WTC11 (cell line): ENCODE results near the gene DNLZ. TPM values are rescaled to one million over a fixed set of nuclear protein-coding genes. Genes with fewer than 3 reads are reported as not detected.

Experiments used
- ATAC-seq: fragments of 200-7000 bp; cut with Tn5 transposase; 2 replicates; pipeline ENCODE4 v1.10.0; 2021; ENCODE audit warnings: mild to moderate bottlenecking, moderate library complexity
- CTCF ChIA-PET: fragments of 300-600 bp; sonication (Branson Sonifier 250); formaldehyde crosslinking; loops from one replicate; lab custom pipeline; 2021; ENCODE audit warnings: antibody characterized with exemption; lab: Charles Lee
- POLR2A ChIA-PET: fragments of 350-600 bp; sonication (Branson Sonifier 250); formaldehyde crosslinking; loops from one replicate; lab custom pipeline; 2021; ENCODE audit warnings: antibody characterized with exemption; lab: Charles Lee
- DNase-seq: peaks from one replicate; pipeline ENCODE4 v3.0.0; 2021; ENCODE audit warnings: low spot score
- H3K27ac Mint-ChIP-seq: 2 replicates; pipeline ENCODE4 v1.8.0; 2021; ENCODE audit warnings: mixed read lengths
- H3K27me3 Mint-ChIP-seq: 2 replicates; pipeline ENCODE4 v1.8.0; 2021; ENCODE audit warnings: low read depth, mild to moderate bottlenecking, moderate library complexity, mixed read lengths
- H3K36me3 Mint-ChIP-seq: 2 replicates; pipeline ENCODE4 v1.8.0; 2021; ENCODE audit warnings: mixed read lengths
- H3K4me1 Mint-ChIP-seq: 2 replicates; pipeline ENCODE4 v1.8.0; 2022; ENCODE audit warnings: mixed read lengths
- H3K4me3 Mint-ChIP-seq: 2 replicates; pipeline ENCODE4 v1.8.0; 2021; ENCODE audit warnings: mild to moderate bottlenecking, moderate library complexity, mixed read lengths
- H3K9me3 Mint-ChIP-seq: 2 replicates; pipeline ENCODE4 v1.8.0; 2021; ENCODE audit warnings: mixed read lengths
- ATF1 ChIP-seq: sonication (generic); formaldehyde crosslinking; IDR thresholded peaks from 2 replicates; pipeline ENCODE4 v1.8.1; 2023; ENCODE audit warnings: mild to moderate bottlenecking, moderate library complexity, missing genetic modification reagents
- CBFB ChIP-seq: sonication (generic); formaldehyde crosslinking; IDR thresholded peaks from 2 replicates; pipeline ENCODE4 v1.8.1; 2022; ENCODE audit warnings: mild to moderate bottlenecking, low read depth, missing genetic modification reagents
- CDX4 ChIP-seq: fragments of 250-450 bp; sonication (Bioruptor Pico); IDR thresholded peaks from 2 replicates; pipeline ENCODE4 v1.9.0; 2021; ENCODE audit warnings: moderate library complexity, mild to moderate bottlenecking, inconsistent platforms, borderline replicate concordance
- EMX1 ChIP-seq: fragments of 250-450 bp; sonication (Bioruptor Pico); IDR thresholded peaks from 2 replicates; pipeline ENCODE4 v1.8.0; 2021; ENCODE audit warnings: mild to moderate bottlenecking
- ETV6 ChIP-seq: sonication (generic); formaldehyde crosslinking; IDR thresholded peaks from 2 replicates; pipeline ENCODE4 v1.8.1; 2022; ENCODE audit warnings: mild to moderate bottlenecking, missing genetic modification reagents
- IRF1 ChIP-seq: sonication (generic); formaldehyde crosslinking; IDR thresholded peaks from 2 replicates; pipeline ENCODE4 v1.8.0; 2023; ENCODE audit warnings: missing genetic modification reagents
- JUN ChIP-seq: sonication (generic); formaldehyde crosslinking; IDR thresholded peaks from 2 replicates; pipeline ENCODE4 v1.8.0; 2023; ENCODE audit warnings: mild to moderate bottlenecking, missing genetic modification reagents
- MXD4 ChIP-seq: fragments of 250-450 bp; sonication (Bioruptor Pico); IDR thresholded peaks from 2 replicates; pipeline ENCODE4 v1.8.0; 2021; ENCODE audit warnings: mild to moderate bottlenecking, moderate library complexity, borderline replicate concordance
- NR1H2 ChIP-seq: sonication (generic); formaldehyde crosslinking; IDR thresholded peaks from 2 replicates; pipeline ENCODE4 v1.9.0; 2021; ENCODE audit warnings: mild to moderate bottlenecking, moderate library complexity, missing genetic modification reagents
- SMAD3 ChIP-seq: sonication (generic); formaldehyde crosslinking; IDR thresholded peaks from 2 replicates; pipeline ENCODE4 v1.8.0; 2022; ENCODE audit warnings: missing genetic modification reagents, mild to moderate bottlenecking, borderline replicate concordance
- USF1 ChIP-seq: sonication (generic); formaldehyde crosslinking; IDR thresholded peaks from 2 replicates; pipeline ENCODE4 v1.8.0; 2022; ENCODE audit warnings: mild to moderate bottlenecking, missing genetic modification reagents
- ZBTB43 ChIP-seq: sonication (generic); formaldehyde crosslinking; IDR thresholded peaks from 2 replicates; pipeline ENCODE4 v1.8.1; 2023; ENCODE audit warnings: mild to moderate bottlenecking, missing genetic modification reagents
- ZNF317 ChIP-seq: sonication (generic); formaldehyde crosslinking; IDR thresholded peaks from 2 replicates; pipeline ENCODE4 v1.8.1; 2023; ENCODE audit warnings: low read depth, mild to moderate bottlenecking, moderate library complexity, missing genetic modification reagents, borderline replicate concordance
- ZNF396 ChIP-seq: fragments of 250-450 bp; sonication (Bioruptor Pico); IDR thresholded peaks from 2 replicates; pipeline ENCODE4 v1.8.0; 2021; ENCODE audit warnings: mild to moderate bottlenecking, moderate library complexity, borderline replicate concordance
- ZNF416 ChIP-seq: fragments of 250-450 bp; sonication (Bioruptor Pico); IDR thresholded peaks from 2 replicates; pipeline ENCODE4 v1.9.0; 2021; ENCODE audit warnings: mild to moderate bottlenecking, inconsistent platforms
- ZNF425 ChIP-seq: fragments of 250-450 bp; sonication (Bioruptor Pico); conservative IDR thresholded peaks from 2 replicates; pipeline ENCODE4 v1.9.0; 2021; ENCODE audit warnings: mild to moderate bottlenecking
- ZSCAN18 ChIP-seq: fragments of 250-450 bp; sonication (Bioruptor Pico); IDR thresholded peaks from 2 replicates; pipeline ENCODE4 v2.1.2; 2022; ENCODE audit warnings: mild to moderate bottlenecking, moderate library complexity
- total RNA-seq: library from RNA; stranded (reverse); gene quantifications from 3 replicates; pipeline ENCODE4 v1.2.3, GENCODE V29; 2021
- TF ChIP-seq, protein P1 (sequence below): fragments of 250-450 bp; sonication (Bioruptor Pico); IDR thresholded peaks from 2 replicates; pipeline ENCODE4 v1.9.0; 2021; ENCODE audit warnings: mild to moderate bottlenecking
- TF ChIP-seq, protein P2 (sequence below): sonication (generic); formaldehyde crosslinking; IDR thresholded peaks from 2 replicates; pipeline ENCODE4 v1.8.1; 2023; ENCODE audit warnings: mild to moderate bottlenecking, missing genetic modification reagents, borderline replicate concordance
- TF ChIP-seq, protein P3 (sequence below): sonication (generic); formaldehyde crosslinking; IDR thresholded peaks from 2 replicates; pipeline ENCODE4 v1.8.0; 2022; ENCODE audit warnings: mild to moderate bottlenecking, missing genetic modification reagents

Gene DNLZ
- total RNA-seq, 1 experiment from 2014 or later = 17.2 TPM

GRCh38 chr9:136331556-136332481 is 31.7 kb downstream of the DNLZ start:
- ChIA-PET CTCF (interaction anchor here (0.6 to 1.0 kb wide), 3 partner anchors 10 to 665 kb away, joined by 3 to 4 read pairs (median 4); partner anchors contain the start of gene CLIC3), POLR2A (interaction anchor here (0.6 kb wide), 1 partner anchor 22 kb away, joined by 3 read pairs; no protein-coding TSS in a partner anchor)
- ATAC-seq (no peak), DNase-seq (no peak)
- Mint-ChIP-seq H3K36me3 (no peaks in the 10 kb centered on the region), H3K9me3 (no peaks in the 10 kb centered on the region), H3K4me3 (no peak overlapping the region), H3K27ac (no peak overlapping the region), H3K27me3 (no peaks in the 10 kb centered on the region), H3K4me1 (peaks cover 4% of the 10 kb centered on the region)
- TF ChIP-seq USF1 (CRISPR knock-in tag) (no peak), ETV6 (CRISPR knock-in tag) (no peak), ZSCAN18 (CRISPR knock-in tag) (no peak), ZNF416 (CRISPR knock-in tag) (no peak), ZNF425 (CRISPR knock-in tag) (no peak), EMX1 (CRISPR knock-in tag) (no peak), ZBTB43 (CRISPR knock-in tag) (no peak)
- TF ChIP-seq, protein P1, sequence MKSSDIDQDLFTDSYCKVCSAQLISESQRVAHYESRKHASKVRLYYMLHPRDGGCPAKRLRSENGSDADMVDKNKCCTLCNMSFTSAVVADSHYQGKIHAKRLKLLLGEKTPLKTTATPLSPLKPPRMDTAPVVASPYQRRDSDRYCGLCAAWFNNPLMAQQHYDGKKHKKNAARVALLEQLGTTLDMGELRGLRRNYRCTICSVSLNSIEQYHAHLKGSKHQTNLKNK (CRISPR knock-in tag) = no peak

DNA sequence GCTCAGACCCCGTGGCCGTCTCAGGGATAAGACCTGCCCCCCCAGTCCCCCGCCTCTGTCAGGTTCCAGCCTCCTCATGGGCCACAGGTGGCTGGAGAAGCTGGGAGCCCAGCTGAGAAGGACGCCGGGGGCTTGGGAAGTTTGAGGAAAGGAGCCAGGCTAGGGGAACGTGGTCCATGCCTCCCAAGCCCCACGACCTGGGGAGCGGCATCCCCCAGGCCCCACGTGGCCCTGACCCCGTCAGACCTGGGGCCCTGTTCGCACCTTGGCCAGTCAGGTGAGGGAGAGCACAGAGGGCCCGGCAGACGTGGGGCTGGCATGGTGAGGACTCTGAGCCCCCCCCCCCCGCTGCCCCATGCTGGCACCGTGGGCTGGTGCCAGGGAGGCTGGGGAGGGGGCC is 32.5 kb downstream of the DNLZ start:
- POLR2A ChIA-PET = no interaction called here
- no peak for DNase-seq
- ATAC-seq = no peak
- peaks cover 7% of the 10 kb centered on the region for H3K4me1 Mint-ChIP-seq
- CTCF ChIA-PET = interaction anchor here (0.6 to 1.0 kb wide), 2 partner anchors 11 to 89 kb away, joined by 3 to 4 read pairs; no protein-coding TSS in a partner anchor
- no peak overlapping the region for H3K27ac Mint-ChIP-seq
- no peaks in the 10 kb centered on the region for H3K9me3 Mint-ChIP-seq
- no peak overlapping the region for H3K4me3 Mint-ChIP-seq
- no peaks in the 10 kb centered on the region for H3K27me3 Mint-ChIP-seq
- no peaks in the 10 kb centered on the region for H3K36me3 Mint-ChIP-seq
- TF ChIP-seq, protein P2, sequence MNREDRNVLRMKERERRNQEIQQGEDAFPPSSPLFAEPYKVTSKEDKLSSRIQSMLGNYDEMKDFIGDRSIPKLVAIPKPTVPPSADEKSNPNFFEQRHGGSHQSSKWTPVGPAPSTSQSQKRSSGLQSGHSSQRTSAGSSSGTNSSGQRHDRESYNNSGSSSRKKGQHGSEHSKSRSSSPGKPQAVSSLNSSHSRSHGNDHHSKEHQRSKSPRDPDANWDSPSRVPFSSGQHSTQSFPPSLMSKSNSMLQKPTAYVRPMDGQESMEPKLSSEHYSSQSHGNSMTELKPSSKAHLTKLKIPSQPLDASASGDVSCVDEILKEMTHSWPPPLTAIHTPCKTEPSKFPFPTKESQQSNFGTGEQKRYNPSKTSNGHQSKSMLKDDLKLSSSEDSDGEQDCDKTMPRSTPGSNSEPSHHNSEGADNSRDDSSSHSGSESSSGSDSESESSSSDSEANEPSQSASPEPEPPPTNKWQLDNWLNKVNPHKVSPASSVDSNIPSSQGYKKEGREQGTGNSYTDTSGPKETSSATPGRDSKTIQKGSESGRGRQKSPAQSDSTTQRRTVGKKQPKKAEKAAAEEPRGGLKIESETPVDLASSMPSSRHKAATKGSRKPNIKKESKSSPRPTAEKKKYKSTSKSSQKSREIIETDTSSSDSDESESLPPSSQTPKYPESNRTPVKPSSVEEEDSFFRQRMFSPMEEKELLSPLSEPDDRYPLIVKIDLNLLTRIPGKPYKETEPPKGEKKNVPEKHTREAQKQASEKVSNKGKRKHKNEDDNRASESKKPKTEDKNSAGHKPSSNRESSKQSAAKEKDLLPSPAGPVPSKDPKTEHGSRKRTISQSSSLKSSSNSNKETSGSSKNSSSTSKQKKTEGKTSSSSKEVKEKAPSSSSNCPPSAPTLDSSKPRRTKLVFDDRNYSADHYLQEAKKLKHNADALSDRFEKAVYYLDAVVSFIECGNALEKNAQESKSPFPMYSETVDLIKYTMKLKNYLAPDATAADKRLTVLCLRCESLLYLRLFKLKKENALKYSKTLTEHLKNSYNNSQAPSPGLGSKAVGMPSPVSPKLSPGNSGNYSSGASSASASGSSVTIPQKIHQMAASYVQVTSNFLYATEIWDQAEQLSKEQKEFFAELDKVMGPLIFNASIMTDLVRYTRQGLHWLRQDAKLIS (CRISPR knock-in tag) = no peak
- TF ChIP-seq JUN (no peak), ZNF317 (CRISPR knock-in tag) (no peak), ATF1 (CRISPR knock-in tag) (no peak), ZNF396 (CRISPR knock-in tag) (no peak), SMAD3 (CRISPR knock-in tag) (no peak), NR1H2 (CRISPR knock-in tag) (no peak), CDX4 (CRISPR knock-in tag) (no peak), IRF1 (CRISPR knock-in tag) (no peak), CBFB (no peak), MXD4 (CRISPR knock-in tag) (no peak)
- TF ChIP-seq, protein P3, sequence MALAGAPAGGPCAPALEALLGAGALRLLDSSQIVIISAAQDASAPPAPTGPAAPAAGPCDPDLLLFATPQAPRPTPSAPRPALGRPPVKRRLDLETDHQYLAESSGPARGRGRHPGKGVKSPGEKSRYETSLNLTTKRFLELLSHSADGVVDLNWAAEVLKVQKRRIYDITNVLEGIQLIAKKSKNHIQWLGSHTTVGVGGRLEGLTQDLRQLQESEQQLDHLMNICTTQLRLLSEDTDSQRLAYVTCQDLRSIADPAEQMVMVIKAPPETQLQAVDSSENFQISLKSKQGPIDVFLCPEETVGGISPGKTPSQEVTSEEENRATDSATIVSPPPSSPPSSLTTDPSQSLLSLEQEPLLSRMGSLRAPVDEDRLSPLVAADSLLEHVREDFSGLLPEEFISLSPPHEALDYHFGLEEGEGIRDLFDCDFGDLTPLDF = no peak
